NCI-H1694 (cell line): ENCODE results near the gene RUBCNL.
"Not testable (repeated sequence)": the region's sequence is repeated elsewhere in the genome, so short reads cannot be mapped to it uniquely, and the experiment has no call there.

Experiments used
- DNase-seq: peaks from one replicate; lab custom pipeline; 2025; lab: John Stamatoyannopoulos, UW

The RUBCNL gene, protein sequence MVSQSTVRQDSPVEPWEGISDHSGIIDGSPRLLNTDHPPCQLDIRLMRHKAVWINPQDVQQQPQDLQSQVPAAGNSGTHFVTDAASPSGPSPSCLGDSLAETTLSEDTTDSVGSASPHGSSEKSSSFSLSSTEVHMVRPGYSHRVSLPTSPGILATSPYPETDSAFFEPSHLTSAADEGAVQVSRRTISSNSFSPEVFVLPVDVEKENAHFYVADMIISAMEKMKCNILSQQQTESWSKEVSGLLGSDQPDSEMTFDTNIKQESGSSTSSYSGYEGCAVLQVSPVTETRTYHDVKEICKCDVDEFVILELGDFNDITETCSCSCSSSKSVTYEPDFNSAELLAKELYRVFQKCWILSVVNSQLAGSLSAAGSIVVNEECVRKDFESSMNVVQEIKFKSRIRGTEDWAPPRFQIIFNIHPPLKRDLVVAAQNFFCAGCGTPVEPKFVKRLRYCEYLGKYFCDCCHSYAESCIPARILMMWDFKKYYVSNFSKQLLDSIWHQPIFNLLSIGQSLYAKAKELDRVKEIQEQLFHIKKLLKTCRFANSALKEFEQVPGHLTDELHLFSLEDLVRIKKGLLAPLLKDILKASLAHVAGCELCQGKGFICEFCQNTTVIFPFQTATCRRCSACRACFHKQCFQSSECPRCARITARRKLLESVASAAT

DNA sequence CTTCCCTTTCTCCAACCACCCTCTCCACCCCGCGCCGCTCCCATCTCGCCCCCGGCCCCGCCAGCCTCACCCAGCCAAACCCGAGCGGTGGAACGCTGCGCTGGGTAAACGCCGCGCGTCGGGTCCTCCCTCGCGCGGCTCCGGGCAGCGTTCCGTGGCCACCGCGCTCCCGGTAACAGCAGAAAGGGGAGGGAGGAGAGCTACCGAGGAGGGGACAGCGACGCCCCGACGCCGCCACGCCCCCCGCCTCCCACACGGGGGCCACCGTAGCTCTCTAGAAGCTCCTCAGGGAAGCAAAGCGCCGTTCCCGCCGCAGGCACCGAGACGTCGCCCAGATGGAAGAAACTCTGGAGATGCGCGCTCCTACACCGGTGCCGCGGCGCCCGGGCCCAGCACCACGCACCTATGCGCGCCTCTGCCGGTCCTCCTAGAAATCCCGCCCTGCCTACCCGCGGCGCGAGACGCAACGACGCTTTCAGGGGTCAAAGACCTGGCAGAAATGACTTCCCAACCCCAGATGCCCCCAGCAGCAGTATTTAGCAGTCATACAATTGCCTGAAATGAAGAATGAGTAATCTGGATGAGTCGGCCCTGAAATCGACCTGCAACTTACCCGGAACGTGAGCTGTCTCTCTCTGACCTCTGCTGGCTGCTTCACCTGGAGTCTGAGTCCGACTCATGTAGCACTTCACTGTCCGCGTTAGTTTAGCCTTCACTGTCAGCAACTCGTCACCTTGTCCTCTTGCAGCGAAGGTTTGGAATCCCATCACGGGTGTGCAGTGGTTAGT lies at the start of gene RUBCNL:
RUBCNL (minus strand) TSS at position 189 of the 788 bp plus-strand sequence. CDS start 14,777 bp downstream, outside the sequence.
- no peak for DNase-seq

DNA sequence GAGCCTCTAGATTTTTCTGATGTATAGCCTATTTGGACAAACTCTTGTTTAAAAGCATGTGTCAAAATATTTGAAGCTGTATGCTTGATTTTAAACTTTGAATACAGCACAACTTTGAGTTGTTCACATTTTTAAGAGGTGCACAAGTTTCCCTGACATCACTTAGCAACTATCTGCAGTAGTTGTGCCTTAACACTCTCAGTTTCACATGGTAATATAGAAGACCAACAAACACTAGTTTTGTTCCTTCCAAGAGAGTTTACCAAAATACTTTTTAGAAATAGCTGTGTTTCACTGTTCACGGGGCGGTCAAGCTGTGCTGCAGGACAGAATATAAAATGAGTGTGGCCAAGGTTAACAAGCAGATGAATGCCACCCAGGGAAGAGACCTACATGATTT lies 42.5 kb upstream of the RUBCNL start:
- DNase-seq: not testable (repeated sequence)

DNA sequence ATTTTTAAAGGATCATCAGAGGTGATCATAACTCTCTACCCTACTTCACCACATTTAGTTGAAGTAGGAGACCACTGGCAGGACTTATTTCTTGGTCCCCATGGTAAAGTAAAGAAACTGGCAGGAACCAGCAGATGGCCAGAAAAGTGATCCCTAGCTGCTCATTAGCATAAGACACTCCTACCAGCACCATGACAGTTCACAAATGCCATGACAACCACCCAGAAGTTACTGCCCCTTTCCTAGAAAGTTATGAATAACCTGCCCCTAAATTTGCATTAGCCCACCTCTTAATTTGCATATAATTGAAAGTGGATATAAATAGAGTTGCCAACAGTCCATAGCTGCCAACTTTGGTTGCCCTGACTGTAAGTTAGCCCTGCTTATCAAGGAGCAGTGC lies 18.4 kb upstream of the RUBCNL start:
- DNase-seq: no peak

DNA sequence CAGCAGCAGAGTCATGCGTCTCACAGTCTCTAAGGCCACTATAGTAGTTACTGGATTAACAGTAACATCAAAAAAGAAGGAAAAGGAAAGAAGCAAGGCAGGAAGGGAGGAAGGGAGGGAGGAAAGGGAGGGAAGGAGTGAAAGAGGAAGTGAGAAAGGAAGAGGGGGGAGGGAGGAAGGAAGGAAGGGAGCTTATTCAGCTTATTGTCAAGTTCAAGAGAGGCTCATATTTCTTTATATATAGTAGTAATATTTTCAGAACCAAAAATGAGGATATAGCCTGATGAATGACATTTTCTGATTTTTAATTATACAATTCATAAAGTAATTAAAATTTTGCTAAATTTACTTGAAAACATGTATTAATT lies 17.7 kb upstream of the RUBCNL start:
- DNase-seq: no peak

DNA sequence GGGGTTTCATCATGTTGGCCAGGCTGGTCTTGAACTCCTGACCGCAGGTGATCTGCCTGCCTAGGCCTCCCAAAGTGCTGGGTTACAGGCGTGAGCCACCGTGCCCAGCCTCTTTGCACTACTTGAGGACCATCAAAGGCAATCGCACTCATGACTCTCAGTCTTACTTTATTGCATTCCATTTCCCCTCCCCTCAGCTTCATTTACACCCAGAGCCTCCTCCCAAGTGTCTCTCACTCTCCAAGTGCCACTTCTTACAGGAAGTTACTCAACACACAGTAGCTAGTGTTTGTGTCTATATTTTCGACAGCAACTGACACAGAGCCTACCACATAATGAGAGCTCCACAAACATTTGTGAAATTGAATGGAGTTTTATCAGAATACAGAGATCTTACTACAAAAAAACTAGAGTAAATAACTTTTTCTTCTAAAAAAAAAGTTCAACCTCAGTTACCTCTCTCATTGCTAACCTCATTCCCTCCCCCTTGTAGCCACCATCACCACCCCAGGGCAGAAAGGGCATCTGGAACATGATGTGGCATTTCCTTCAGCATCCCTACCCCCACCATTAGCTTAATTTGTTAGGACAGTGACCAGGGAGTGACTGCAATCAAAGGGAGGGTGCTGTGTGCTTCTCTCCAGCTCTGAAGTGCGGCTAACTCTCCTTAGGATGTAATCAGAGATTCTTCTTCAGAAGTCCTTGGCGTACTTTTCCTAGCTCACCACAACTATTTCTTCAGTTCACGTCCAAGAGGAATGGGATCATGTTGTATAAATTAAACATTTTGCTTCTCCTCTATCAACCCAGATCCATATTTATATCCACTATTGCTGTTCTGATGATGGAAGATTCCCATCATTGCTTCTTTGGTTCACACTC lies 17.0 kb upstream of the RUBCNL start:
- no peak for DNase-seq

DNA sequence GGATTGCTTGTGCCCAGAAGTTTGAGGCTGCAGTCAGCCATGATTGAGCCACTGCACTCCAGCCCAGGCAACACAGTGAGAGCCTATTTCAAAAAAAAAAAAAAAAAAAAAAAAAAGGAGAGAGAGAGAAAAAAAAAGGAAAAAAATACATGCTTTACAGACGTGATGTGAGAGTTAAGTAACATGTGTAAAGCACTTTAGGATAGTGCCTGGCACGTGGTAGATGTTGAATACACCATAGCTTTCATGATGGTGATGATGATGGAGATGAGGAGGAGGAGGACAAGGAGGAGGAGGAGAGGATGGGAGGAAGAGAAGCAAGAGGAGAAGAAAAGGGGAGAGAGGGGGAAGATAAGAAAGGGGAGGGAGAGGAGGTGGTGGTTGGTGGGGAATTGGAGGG lies 15.1 kb upstream of the RUBCNL start:
- DNase-seq: no peak

DNA sequence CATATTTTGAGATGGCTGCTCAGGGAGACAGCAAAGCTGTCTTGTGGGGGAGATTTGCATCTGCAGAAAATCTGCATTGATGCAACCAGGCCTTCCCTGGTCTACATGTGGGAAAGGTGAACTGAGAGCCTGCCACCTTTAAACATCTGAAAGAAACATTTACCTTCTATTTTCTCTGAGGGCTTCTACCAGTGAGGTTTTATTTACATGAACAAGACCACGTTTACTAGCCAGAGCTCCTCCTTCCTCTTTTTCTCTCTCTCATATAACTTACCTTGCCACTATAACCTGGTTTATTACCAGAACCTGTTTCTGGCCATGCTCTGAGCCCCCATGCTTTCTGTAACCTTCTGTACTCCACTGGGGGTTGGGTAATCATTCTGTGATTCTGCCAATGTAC lies 14.4 kb upstream of the RUBCNL start:
- no peak for DNase-seq

DNA sequence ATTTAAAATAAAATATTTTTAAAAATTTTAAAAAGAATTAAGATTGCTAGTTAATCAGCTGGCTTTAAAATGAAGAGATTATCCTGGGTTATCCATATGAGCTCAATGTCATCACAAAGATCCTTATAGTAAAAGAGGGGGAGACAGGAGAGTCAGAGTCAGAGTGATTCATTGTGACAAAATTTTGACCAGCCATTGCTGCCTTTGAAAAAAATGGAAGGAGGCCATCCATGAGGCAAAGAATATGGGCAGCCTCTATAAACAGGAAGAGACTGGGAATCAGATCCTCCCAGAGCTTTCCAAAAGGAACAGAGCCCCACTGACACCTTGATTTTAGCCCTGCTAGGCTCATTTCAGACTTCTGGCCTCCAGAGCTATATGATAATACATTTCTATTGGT lies 9.3 kb upstream of the RUBCNL start:
- DNase-seq: no peak

DNA sequence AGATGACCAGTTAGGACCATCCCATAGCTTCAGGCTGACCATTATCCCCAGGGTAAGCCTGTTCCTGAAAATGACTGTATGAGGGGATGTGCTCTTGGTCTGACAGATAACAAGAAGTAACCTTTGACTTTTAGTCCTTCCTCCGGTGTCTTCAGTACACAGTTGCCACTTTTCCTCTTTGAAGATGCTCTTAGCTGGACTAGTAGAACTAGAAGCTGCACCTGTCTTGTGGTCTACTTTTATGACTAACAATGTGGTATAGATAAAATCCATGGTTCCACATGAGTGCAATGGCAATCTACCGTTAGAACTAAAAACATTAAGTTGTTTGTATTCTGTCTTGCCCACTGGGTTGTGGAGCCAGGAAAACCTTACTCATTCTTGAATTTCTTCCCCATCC lies 5.9 kb upstream of the RUBCNL start:
- no peak for DNase-seq

DNA sequence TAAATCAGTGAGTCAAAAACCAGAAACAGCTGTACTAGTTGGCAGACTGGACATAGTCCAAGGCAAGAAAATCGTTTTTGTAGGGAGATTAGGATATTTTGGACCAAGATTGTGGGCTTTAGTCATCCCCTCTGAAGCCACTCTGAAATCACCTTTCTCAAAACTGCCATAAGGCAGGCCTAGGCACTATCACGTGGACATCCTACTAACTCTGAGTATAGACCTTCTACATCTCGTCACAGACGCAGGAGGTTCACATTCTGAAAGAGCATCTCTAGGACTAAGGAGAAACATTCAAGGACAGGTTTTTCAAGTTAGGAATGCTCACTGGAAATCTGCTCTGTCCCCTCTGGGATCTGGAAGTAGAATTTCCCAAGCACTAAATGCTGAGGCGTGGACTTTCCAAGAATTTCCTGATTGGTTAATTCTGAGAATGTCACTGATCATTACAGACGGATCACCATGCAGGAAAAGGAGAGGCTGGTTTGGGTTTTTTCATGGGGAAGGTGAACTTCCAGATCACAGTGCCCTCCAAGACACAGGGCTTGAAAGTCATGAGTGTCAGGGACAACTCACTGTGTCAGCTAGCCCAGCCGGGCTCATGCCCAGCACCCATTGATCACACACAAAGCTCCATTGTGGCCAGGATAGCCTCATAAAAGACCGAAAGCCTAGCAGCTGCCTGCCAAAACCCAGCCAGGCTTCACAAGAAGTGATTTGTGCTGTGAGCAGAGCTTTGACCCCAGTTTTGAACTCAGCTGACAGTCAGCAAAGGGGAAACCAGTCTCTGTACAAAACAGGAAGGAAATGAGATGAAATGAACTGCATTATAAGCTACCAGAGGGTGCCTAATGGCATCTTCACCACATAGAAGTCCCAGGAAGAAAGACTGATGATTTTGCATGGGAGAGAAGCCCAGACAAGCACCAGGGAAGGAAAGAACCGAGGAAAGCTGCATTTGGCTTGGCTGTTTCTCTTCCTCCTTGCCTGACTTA lies 2.7 kb upstream of the RUBCNL start:
- DNase-seq: no peak

DNA sequence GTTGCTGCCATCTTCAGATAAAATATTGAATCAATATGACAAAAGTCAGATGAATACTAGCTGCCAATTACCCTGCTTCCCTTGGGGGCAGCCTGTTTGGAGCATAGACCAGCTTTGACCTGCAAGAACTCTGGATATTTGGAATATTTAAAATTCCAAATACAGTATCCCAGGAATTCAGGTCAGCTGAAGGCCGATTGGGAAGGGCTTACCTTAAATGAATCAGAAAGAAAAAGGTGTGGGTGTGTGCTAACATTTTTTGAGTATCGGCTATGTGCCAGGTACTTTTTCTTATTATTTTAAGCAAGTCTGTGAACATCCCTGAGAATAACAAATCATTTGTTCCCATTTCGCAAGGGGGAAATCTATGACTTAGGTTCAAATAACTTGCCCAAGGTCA lies 1.8 kb upstream of the RUBCNL start:
- no peak for DNase-seq

DNA sequence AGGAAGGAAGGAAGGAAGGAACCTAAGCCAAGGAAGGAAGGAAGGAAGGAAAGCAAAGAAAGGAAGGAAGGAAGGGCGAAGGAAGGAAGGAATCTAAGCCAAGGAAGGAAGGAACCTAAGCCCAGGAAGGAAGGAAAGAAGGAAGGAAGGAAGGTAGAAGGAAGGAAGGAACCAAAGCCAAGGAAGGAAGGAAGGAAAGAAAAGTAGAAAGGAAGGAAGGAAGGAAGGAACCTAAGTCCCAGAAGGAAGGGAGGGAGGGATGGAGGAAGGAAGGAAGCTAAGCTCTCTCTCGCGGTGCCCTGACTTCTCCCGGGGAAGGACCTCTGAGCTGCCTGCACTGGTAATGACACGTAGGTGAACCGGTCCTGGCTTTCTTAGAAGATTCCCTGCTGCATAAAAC lies 1.3 kb upstream of the RUBCNL start:
- DNase-seq: no peak

DNA sequence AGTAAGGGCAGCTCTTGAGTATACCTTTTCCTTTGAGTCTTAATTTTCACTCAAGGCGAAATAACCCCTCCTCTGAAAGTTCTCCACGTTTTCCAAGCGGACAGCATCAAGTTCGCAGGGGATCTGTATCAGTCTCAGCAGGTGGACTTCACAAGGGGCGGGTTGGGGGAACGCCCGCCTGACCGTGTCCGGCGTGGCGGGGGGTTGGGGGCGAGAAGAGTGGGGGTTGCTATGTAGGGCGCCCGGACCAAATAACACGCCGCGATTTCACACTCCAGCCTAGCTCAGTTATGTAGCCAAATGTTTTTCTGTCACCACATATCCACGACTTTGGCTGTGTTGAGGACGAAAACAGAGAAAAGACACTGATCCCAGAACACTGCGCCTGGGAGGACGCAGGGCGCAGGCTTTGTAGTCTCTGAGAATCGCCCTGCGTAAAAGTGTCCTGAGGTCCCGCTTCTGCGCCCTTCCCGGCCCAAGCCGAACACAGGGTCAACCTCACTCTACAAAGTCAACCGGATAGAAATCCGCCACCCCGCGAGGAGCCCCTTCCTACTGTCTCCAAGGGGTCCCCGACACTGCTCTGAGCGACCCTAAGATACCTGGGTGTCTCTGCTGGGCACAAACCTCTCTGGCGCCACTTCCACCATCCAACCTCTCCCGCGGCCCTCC lies 524 bp downstream of the RUBCNL start:
- no peak for DNase-seq

DNA sequence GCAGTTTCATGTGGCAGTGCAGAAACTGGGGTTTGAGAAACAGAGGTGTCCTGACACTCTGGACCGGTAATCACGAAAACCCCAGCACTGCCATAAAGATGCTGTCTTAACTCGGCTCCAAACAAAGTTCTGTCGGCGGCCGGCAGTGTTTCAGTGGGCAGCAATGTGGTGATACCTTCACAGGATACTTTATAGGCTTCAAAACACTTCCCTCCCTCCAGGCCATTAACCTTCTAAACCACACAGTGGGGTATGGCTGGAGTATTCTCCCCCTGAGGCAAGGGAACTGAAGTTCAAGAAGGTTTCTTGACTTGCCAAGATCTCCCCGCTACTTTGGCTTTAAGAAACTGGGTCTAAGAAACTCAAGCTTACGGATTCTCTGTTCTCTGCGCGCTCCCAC lies 1.1 kb downstream of the RUBCNL start:
- no peak for DNase-seq

DNA sequence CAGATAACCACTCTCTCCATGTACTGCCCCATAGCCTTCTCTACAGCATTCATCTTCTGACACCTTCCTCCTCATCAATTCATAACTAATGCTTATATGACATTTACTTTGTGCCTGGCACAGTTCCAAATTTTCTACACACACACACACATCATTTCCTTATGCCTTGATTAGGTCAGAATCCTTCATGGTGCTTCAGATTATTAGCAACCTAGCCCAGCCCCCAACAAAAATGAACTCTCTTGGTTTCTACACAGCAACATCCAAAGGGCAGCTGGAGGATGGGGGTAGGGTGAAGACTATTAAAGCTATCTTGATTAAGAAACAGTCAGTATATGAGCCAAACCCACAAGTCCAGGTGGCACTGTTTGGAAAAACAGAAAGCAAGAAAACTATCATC lies 3.7 kb downstream of the RUBCNL start:
- DNase-seq: no peak

DNA sequence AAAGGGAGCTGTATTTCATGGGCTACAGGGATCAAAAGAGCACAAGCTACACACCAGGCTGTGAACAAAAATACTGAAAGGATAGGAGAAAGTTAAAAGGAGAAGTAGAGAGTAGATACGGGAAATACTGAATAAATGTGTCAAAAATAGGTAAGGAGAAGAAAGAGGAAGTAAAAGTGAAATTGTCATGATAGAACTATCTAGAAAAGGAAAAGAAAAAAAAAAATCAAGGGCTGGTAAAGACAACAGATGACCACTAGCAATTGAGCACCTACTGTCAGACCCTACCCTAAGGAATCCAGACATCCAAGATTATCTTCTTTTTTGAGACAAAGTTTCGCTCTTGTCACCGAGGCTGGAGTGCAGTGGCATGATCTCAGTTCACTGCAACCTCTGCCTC lies 4.8 kb downstream of the RUBCNL start:
- DNase-seq: no peak

DNA sequence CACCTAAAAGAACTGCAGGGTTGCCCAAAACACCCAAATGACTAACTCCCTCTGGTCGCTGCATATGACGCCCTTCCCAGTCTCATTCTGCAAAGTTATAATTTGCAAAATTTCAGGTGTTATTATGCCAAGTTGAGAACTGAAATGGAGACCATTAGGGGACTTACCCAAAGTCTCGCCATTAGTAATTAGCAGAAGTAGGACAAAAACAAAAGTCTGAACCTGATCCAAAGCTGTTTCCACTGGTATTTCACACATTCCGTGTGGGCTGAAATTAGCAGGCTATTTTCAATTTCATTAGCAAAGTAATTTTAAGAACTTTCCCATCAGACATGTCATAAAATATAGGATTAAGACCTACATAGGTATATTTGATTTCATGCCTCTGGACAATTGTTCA lies 6.8 kb downstream of the RUBCNL start:
- no peak for DNase-seq

DNA sequence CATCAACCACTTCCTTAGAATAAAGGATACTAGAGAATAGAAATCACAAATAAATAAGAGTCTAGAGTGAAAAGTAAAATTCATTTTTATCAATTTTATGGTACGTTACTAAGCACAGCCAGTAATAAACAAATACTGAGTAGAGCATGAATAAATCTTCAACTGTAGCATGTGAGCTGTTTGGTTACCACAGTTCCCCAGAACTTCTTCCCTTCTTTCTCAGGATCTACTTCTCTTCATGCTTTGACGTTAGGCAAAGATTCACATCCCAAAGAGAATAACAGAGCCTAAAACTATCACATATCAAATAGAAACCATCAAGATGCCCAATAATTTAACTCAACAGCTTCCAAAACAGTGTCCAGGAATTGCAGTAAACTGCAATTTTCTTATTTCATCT lies 7.4 kb downstream of the RUBCNL start:
- no peak for DNase-seq

DNA sequence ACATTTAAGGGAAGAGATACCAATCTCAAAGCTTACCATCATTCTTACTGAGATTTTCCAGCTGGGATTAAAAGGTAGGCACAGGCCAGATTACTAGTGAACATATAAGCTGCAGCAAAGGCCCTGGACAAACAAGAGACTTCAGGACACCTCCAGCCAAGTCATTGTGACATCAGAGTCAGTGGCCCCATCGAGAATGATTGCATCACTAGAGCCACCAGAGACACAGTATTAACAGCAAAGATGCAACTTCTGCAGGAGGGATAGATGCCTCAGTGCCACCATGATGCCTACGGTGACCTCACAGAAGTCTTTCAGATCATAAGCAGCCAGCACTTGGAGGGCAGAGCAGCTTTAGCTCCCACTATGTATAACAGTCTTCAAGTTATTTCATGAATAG lies 8.6 kb downstream of the RUBCNL start:
- DNase-seq: no peak

DNA sequence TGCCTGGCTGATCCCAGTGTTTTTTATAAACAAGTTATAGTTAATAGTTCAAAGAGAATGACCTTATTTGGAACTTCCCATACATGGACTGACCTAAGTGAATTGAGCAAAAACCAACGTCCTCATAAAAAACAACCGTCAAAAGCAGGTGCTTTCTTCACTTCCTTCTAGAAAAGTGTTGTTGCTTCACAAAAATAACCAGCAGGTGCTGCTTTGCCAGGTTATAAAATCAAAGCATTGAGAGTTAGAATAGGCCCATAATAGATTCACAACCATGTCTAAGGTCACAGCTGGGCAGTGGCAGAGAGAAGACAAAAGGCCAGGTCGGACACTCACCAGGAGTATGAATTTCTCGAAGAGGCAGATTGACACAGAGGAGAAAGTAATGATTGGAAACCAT lies 9.5 kb downstream of the RUBCNL start:
- no peak for DNase-seq
